Measurements from ENCODE around the gene TAF4.
"Not testable (repeated sequence)": the region's sequence is repeated elsewhere in the genome, so short reads cannot be mapped to it uniquely, and the experiment has no call there.

The TAF4 gene

GRCh38 chr20:61958773-61959700 is 106.6 kb downstream of the TAF4 start:
- DNase-seq, result no peak

GRCh38 chr20:61957961-61958715 is 107.5 kb downstream of the TAF4 start:
- DNase-seq, result no peak

GRCh38 chr20:61956396-61957342 is 109.0 kb downstream of the TAF4 start:
- no peak for DNase-seq

- no peak for DNase-seq
Observed at GRCh38 chr20:61955668-61956395, 109.8 kb downstream of the TAF4 start.

GRCh38 chr20:61954276-61955021 is 111.2 kb downstream of the TAF4 start:
- DNase-seq, result no peak

GRCh38 chr20:61953037-61954021 is 112.4 kb downstream of the TAF4 start:
- DNase-seq, result no peak

GRCh38 chr20:61951695-61952533 is 113.8 kb downstream of the TAF4 start:
- DNase-seq, result peak; percentile 89

GRCh38 chr20:61950641-61951071 is 115.0 kb downstream of the TAF4 start:
- DNase-seq, result no peak

- DNase-seq, result no peak
Observed at GRCh38 chr20:61949714-61950640, 115.7 kb downstream of the TAF4 start.

GRCh38 chr20:61949363-61949713 is 116.3 kb downstream of the TAF4 start:
- DNase-seq, result no peak

GRCh38 chr20:61948586-61949362 is 116.9 kb downstream of the TAF4 start:
- no peak for DNase-seq

- DNase-seq, result not testable (repeated sequence)
Observed at GRCh38 chr20:61948056-61948455, 117.6 kb downstream of the TAF4 start.

GRCh38 chr20:61945495-61945894 is 120.2 kb downstream of the TAF4 start:
- not testable (repeated sequence) for DNase-seq

- not testable (repeated sequence) for DNase-seq
Observed at GRCh38 chr20:61944967-61945366, 120.7 kb downstream of the TAF4 start.

- DNase-seq, result no peak
Observed at GRCh38 chr20:61942526-61942925, 123.2 kb downstream of the TAF4 start.

GRCh38 chr20:61941721-61942405 is 123.8 kb downstream of the TAF4 start:
- DNase-seq, result no peak
